GM21717 (cell line): ENCODE results near the gene BCL11B.
"Not testable (repeated sequence)": the region's sequence is repeated elsewhere in the genome, so short reads cannot be mapped to it uniquely, and the experiment has no call there.

ENCODE experiments used
- ATAC-seq: cut with Tn5 transposase; IDR thresholded peaks from one replicate; pipeline ENCODE4 v1.9.1; 2021; ENCODE audit warnings: mild to moderate bottlenecking, moderate library complexity; ENCODE audit not compliant: unreplicated experiment

BCL11B gene

DNA sequence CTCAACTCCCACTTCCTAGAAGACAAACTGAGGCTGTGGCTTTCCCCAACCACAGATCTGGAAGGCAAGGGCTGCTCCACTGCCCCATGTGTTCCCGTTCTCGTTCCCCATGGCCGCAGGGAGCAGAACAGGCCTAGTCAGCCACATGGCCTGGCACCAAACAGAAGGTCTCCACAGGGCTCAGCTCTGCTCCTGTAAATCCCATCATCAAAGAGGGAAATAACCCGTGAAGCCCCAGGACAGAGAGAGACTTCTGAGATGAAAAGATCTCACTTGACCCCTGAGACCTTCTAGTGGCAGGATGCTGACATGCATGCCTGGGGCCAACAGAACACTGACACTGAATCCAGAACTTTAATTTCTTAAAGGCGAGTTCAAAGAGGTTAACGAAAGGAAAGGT, 68.9 kb downstream of the BCL11B start:
- ATAC-seq, result no peak

DNA sequence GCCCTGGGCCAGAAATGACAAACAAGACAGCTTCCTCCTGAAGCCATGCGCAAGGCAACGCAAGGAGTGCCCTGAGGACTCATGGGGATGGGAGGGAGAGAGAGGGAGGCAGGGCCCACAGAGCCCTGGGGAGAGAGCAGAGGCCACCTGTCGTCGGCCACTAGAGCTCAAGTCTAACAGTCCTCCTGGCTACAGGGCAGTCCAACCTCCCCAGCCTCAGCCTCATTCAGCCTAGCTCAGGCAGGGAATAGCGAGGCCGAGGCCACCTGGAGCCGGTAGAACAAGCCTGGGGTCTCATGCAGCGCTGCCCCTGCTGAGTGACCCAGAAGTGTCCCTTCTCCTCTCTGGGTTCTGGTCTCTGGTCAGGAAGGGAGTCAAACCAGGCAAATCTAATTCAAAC, 69.5 kb downstream of the BCL11B start:
- ATAC-seq, result no peak

DNA sequence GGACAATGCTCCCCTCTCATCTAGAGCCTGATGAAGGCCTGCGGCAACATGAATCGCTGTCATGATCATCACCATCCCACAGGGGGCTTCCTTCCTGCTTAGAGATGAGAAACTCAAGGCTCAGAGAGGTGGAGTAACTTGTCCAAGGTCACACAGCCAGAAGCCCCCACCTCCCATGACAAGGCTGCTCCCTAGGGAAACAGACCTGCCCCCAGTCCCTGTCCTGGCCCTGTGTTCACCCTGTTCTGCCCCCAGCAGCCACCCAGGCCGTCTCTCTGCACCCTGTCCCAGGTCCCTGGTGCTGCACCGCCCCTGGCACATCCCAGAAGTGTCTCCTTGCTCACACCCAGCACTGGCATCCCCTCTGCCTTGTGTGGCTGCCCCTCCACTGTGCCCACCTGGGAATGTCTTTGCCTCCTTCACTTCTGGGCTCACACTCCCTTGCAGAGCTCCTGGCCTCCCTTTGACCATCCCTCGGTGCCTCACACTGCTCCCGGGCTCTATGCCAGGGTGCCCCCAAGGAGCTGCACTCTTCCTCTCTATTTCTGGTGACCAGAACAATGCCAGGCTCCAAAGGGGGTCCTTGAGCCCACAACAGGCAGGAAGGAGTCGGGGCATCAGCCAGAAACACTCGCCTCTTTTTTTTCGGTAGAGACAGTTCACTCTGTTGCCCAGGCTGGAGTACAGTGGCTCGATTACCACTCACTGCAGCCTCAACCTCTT, 70.5 kb downstream of the BCL11B start:
- no peak for ATAC-seq

DNA sequence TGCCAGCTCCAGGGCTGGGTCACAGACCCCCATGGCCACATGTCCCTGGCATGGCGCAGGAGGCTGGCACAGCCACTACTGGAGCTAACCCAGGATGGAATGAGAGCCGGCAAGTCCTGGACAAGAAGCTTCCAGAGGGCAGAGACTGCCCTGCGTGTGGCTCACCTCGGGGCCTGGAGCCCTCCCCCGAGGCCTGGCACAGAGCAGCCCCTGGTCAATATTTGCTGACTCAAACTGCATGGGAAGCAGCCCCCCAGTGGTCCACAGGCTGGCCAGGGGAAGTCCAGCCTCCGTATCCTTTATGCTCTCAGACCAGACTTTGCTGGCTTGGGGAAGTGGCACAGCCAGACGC, 71.4 kb downstream of the BCL11B start:
- no peak for ATAC-seq

DNA sequence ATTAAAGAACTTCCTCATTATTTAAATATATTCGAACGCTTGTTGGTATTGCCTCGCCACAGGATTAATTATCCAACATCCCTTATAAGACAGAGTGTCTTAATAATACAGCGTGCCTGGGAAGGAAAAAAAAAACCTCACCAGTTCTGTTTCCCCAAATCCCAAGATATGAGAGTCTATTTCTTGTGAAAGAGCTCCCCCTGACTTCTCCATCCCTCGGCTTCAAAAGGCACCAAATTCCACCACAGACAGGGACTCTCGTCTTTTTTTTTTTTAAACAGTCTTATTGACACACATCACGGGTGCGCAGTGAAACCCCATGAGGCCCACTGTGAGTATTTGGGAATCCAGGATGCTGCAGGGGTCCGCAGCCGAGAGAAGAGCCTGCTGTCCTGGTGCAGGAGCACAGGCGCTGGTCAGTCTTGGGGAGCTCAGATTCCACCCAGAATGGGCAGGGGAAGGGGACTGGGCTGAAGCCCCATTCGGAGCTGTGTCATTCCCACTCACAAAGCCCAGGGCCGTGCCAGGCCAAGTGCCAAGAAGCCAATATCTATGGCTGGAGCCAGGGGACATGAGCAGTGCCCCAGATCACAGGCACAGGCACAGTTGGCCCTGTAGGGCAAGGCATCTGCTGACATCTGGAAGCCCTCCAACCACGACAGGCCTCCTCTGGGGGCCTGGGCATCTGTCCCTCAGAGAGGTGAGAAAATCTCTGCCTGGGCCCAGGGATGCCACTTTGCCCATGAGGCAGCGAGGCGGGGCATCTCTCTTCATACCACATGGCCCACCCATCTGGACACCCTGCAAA, 71.9 kb downstream of the BCL11B start:
- no peak for ATAC-seq

DNA sequence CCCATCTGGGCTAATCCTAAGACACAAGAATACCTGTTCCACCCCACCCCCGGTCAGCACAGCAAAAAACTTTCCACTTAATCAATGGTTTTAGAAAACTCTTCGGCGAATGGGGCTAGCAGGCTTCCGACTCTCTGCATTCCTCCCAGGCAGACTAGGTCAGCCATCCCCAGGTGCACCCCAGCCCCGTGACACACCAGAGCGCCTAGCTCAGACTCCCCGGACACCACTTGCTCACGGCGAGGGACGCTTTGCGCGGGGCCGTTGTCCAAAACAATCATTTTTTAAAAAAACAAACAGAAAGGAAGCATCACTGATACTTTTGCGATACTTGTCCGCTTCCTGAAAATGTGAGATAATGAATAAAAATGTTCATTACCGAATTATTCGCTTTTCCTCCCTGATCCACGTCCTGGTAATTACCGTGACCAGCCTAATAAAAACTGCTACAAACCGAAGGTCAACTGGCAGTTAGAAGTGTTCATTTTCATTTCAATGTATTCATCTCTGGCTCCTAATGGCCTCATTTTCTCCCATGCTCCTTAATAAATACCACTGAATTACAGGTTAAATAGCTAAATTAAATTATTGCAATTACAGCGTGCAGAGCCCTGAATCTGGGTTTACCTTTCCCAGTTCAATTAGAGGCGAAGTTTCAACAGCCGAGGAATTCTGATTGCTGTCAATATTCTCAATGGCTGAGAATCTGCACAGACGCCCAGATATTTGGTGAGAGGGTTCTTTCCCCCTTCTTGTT, 73.1 kb downstream of the BCL11B start:
- ATAC-seq, result no peak

DNA sequence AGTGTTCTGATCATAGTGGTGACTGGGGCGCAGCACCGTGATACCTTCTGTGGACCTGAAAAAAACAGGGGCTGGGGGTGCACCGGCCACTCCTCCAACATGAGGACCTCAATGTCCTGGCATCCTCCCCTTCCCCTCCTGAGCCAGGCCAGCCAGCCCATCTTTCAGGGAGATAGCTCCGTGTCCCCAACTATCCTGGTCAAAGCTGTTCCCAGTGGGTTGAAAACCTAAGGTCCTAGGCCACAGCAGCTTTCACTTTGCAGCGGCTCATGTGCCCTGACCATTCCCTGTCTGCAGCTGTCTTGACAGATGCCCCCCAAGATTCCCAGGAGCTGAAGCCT, 75.7 kb downstream of the BCL11B start:
- ATAC-seq, result no peak

DNA sequence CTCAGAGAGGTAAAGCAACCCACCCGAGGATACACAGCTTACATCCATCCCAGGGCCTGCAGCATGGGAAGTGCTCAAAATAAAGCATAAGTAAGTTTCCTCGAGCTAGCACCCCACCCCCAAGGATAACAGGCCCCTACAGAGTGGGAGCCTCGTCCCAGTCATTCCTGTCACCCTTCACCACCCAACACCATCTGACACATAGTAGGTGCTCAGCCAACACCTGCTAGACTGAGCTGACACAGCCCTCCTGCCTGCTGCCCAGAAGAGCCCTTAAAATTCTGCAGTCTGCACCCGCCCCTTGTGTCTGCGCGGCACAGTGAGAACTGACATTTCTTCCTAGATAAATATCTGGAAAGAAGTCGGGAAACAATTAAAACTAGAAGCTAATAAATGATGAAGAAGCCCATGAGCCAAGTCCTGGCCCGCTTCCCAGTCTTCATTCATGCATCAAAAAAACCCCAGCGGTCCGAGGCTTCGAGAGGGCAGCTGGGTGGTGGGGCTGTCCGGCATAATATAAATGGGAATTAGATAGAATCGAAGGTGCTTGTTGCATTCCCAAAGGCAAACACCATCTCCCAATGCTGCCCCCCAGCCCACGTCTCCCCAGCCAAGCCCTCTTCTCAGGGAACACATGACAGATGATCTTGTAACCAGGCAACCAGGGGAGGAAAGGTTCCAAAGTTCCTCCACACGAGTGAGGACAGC, 76.2 kb downstream of the BCL11B start:
- no peak for ATAC-seq

DNA sequence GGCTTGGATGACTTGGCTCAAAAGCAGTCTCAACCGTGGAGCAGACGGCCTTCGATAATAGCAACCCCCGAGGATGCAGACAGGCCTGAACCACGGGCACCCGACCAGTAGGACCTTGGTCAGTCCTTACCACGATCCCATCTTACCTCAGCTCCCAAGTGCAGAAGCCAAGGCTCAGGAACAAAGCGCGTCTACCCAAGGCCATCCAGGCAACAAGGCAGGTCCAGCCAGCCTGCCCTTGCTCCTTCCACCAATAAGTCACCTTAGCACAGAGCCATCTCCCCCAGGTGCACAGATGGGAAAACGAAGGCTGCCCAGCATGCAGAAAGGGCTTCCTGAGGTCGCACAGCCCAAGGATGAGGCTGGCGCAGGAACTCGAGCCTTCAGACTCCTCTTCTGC, 77.3 kb downstream of the BCL11B start:
- no peak for ATAC-seq

DNA sequence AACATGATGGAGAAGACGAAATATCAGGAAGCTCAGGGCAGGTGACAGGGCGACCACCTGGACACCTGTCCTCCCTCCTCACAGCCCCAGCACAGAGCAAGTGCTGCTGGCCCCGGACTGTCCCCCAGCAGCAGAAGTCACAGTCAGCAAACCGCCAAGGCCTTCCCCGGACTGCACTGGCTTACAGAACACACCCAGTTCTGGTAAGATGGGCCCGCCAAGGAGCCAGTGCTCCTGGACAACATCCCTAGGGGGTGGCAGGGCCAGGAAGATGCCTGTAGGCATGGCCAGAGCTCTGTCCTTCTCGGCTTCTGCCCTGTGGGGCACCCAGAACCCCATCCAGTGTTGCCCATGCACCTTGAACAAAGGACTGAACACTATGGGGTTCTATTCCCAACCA, 77.9 kb downstream of the BCL11B start:
- no peak for ATAC-seq

DNA sequence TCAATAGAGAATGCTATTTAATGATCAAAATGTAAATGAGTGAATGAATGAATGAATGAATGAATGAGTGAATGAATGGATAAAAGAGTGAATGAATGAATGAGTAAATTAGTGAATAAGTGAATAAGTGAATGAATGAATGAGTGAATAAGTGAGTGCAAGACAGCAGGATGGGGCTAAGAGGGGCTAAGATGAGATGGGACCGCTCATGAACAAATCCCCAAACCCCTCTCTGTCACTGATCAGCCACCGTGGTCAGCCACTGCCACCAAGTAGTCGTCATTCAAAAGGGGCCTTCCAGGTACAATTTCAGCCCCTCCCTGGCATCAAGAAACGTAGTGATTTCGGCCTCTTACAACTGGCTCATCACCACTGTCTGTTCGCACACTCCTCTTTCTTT, 79.2 kb downstream of the BCL11B start:
- no peak for ATAC-seq

DNA sequence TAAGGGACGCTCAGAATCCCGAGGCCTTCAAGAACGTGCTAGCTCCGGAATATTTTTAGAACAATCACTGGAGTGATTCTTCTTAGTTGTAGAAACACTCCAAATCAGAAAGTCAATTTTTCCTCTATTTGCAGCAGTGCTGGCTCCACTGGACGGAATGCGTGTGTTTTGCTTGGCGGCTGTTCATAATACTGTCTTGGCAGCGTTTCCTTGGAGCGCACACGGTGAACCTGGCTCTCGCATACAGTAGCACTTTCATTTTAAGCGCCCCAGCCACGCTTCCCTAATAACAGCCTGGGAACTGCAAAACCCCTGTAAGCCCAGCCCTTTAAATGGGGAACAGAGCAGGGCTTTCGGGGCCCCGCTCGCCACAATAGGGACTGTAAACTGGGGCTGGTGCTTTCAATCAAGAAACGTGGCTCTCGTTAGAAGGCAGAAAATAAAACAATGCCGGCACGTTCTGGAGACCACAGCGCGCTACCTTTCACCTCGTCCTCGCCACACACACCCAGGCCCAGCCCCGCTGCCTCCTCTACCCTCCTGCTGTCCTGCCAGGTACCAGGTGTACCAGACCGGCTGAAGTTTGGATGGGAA, 79.9 kb downstream of the BCL11B start:
- ATAC-seq, result no peak

DNA sequence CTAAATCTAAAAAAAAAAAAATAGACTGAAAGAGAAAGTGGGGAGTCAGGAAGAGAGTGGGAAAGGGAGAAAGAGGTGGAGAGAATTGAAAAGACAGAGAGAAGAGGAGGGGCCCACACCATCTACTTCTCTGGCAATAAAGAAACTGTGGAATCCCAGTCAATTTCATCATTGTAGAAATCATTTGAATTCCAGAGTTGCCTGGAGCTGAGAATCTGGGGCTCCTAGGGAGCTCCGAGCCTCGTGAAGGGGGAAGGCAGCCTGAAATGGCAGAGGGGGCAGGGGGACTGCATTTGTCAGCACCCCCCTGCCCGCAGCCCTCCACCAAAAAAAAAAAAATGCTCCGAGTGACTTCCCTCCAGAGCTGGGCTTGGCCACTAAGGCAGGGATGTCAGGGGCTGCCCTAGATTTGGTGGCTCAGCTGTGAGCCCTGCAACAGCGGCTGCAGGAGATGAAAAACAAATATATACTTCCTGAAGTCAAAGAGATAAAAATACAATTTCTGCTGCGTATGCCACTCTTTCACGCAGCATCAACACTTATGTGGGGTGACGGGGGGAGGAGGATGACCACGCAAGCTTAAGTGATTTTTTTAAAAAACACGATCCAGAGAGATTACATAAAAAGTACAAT, 80.5 kb downstream of the BCL11B start:
- no peak for ATAC-seq

DNA sequence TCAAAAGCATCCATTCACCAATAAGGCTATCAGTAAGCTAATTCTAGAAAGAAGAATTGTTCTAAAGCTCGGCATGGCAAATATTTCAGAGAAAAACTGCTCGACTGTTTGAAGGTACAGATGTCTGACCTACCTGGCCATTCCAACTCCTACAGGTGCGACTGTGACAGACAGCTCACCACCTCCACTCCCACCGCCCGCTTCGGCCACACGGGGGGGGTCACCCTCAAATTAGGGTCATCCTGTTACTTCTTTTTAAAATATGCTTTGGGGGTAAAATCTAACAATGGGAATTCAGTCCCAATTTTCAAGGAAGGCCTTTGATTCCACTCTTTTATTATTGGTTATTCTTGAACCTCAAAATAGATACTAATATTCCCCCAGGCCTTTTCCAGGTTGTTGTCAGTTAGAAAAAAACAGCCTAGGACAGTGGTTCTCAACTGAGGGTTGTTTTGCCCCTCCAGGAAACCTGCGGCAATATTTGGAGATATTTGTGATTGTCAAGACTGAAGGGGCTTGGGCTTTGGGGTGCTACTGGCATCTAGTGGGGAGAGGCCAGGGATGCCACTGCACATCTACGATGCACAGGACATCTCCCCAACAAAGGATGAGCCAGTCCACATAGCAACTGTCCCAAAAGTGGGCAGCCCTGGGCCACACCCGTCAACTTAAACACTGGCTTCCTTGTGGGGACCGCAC, 81.2 kb downstream of the BCL11B start:
- ATAC-seq, result no peak

DNA sequence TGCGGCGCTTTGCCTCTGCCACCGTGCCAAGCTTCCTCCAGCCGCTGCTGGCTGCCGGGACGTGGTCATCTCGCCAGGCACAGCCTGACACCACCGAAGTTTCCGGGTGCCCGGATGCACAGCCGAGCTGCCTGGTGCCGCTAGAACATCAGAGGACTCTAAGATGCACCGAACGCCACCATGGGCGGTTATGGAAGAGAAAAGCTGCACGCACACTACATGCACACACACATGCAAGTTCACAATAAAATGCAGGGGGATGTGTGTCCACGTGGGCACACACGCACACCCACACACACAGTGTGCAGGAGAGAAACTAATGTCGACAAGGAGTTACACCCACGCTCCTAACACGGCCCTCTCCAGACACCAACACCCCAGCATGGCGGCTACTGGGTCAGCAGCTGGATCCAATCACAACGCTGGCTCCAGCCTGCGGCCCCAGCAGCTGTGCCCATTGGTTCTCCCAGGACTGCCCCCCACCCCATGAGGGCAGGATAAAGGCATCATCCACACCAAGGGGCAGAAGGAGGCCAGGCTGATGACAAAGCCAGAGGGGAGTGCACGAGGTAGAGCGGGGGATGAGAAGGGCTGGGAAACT, 82.7 kb downstream of the BCL11B start:
- no peak for ATAC-seq

DNA sequence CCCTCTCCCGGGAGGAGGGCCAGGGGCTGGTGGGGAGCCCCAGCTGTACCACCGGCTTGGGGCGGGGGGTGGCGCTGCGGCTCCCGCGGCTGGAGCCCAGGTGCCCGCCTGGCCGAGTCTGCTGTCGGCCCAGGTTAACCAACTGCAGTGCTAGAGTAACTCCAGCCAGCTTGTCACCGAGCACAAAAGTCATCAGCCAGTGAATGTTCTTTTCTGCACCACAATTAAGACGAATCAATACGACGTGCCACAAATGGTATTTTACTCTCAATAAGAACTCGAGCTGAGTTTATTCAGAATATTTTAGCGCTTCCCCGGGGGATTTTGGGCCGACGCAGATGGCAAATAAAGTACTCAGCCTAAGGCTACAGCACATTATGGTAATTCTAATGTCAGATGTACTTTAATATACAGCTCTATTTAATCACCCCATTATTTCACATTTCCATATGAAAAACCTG, 83.2 kb downstream of the BCL11B start:
- ATAC-seq, result no peak

DNA sequence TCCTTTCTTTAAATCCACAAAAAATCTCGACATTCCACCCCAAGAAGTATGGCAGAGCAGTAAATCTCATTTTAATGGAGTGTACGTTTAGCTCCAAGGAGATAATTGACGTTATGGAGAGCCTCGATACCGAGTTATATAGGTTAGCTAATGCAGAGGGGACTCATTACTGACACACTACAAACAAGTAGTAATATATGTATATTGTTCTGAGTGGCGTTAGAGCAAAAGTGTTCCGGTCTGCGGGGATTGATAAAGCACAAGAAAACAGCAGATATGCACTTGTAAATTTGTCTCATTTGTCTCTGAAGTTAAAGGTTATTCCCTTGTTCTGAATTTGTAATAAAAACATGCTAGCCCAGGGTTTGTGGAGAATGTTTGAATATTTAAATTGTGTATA, 84.1 kb downstream of the BCL11B start:
- no peak for ATAC-seq

DNA sequence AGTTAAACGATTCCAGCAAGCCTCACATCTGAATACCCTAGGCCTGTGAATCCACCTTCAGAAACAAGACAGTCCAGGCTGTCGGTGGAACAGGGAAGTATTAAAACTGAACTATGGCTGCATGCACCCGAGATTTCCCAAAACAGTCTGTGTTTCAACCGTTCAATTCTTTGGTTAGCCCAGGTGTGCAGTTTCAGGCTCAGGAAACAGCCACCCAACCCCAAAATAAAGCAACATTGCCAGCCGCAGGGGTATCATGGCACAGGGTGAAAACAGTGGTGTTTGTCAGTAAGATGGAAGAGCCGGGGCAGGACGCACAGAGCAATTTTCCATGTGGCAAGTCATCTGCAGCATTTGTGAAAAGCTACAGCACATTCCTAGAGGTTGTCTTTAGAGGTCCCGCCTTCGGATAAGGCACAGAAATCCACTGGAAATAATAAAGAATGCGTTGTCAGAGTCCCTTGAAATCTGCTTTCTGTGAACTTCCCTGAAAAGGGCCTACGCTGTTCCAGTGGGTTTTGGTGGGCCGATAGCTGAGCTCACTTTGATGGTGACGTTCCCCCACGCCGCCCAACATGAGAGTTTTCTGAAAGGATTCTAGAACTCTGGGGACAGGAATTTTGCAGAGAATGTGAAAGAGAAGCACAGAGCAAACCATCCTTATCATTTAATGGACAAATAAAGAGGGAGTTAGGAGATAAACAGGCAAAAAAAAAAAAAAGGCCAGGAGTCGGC, 84.9 kb downstream of the BCL11B start:
- no peak for ATAC-seq

DNA sequence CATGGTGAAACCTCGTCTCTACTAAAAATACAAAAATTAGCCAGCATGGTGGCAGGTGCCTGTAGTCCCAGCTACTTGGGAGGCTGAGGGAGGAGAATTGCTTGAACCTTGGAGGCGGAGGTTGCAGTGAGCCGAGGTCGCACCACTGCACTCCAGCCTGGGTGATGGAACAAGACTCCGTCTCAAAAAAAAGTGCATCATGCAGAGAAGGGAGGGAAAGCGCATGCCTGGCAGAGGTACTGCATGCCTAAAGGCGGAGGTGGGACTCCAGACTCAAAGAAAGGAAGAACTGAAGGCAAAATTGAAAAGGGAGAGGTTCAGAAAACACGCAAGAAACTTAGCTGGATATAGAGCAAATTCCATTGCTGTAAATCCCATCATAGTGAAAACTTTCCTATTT, 85.7 kb downstream of the BCL11B start:
- ATAC-seq, result not testable (repeated sequence)
